Dedifferentiated amniotic fluid mesenchymal stem cell (primary cell): ENCODE results near the gene RPH3AL.
"Not testable (repeated sequence)": the region's sequence is repeated elsewhere in the genome, so short reads cannot be mapped to it uniquely, and the experiment has no call there.

Experiments used
- DNase-seq: peaks from one replicate; pipeline ENCODE4 v3.0.0-alpha.2; 2016; ENCODE audit errors: extremely low spot score

Gene RPH3AL

GRCh38 chr17:200586-200985, 152.0 kb downstream of the RPH3AL start:
- DNase-seq, result no peak

GRCh38 chr17:199806-200545, 152.6 kb downstream of the RPH3AL start:
- no peak for DNase-seq

GRCh38 chr17:199191-199604, 153.4 kb downstream of the RPH3AL start:
- DNase-seq, result peak; percentile 26

- not testable (repeated sequence) for DNase-seq
These were observed 154.4 kb downstream of the RPH3AL start for GRCh38 chr17:198225-198624.

- DNase-seq, result no peak
These were observed 155.3 kb downstream of the RPH3AL start for GRCh38 chr17:197352-197751.

GRCh38 chr17:194828-195602, 157.6 kb downstream of the RPH3AL start:
- DNase-seq, result no peak

GRCh38 chr17:193841-194806, 158.5 kb downstream of the RPH3AL start:
- no peak for DNase-seq

GRCh38 chr17:193426-193810, 159.2 kb downstream of the RPH3AL start:
- no peak for DNase-seq

- no peak for DNase-seq
These were observed 159.8 kb downstream of the RPH3AL start for GRCh38 chr17:192666-193425.

GRCh38 chr17:189444-189843, 163.2 kb downstream of the RPH3AL start:
- no peak for DNase-seq

GRCh38 chr17:187130-187529, 165.5 kb downstream of the RPH3AL start:
- no peak for DNase-seq

GRCh38 chr17:185445-186138, 167.0 kb downstream of the RPH3AL start:
- DNase-seq, result no peak

GRCh38 chr17:183021-183420, 169.6 kb downstream of the RPH3AL start:
- DNase-seq, result no peak

GRCh38 chr17:182050-182751, 170.4 kb downstream of the RPH3AL start:
- DNase-seq, result no peak

GRCh38 chr17:181245-182049, 171.2 kb downstream of the RPH3AL start, which contains the start of gene DOC2B:
DOC2B (minus strand) TSS chr17:181650; CDS start chr17:181479, 171 bp downstream.
- DNase-seq, result no peak

- no peak for DNase-seq
These were observed 172.0 kb downstream of the RPH3AL start for GRCh38 chr17:180381-181244.

GRCh38 chr17:179781-180380, 172.7 kb downstream of the RPH3AL start:
- no peak for DNase-seq

- DNase-seq, result no peak
These were observed 173.6 kb downstream of the RPH3AL start for GRCh38 chr17:179066-179432.
